GM19324 (cell line): Measurements from ENCODE around the gene RNU1-4.
"Not testable (repeated sequence)": the region's sequence is repeated elsewhere in the genome, so short reads cannot be mapped to it uniquely, and the experiment has no call there.

Experiments
- ATAC-seq: cut with Tn5 transposase; IDR thresholded peaks from one replicate; pipeline ENCODE4 v1.9.1; 2021; ENCODE audit warnings: mild to moderate bottlenecking, moderate library complexity; ENCODE audit not compliant: unreplicated experiment, low FRiP score

RNU1-4 gene

GRCh38 chr1:16764820-16765655 is 24.7 kb downstream of the RNU1-4 start:
- not testable (repeated sequence) for ATAC-seq

- not testable (repeated sequence) for ATAC-seq
Observed at GRCh38 chr1:16765731-16766605, 25.7 kb downstream of the RNU1-4 start.

- not testable (repeated sequence) for ATAC-seq
Observed at GRCh38 chr1:16766689-16767256, 26.5 kb downstream of the RNU1-4 start.

- not testable (repeated sequence) for ATAC-seq
Observed at GRCh38 chr1:16770139-16770759, 29.9 kb downstream of the RNU1-4 start.

GRCh38 chr1:16770896-16771446 is 30.7 kb downstream of the RNU1-4 start:
- not testable (repeated sequence) for ATAC-seq

- ATAC-seq, result not testable (repeated sequence)
Observed at GRCh38 chr1:16772275-16773204, 32.2 kb downstream of the RNU1-4 start.

- not testable (repeated sequence) for ATAC-seq
Observed at GRCh38 chr1:16773205-16773596, 32.9 kb downstream of the RNU1-4 start.

GRCh38 chr1:16773723-16774122 is 33.4 kb downstream of the RNU1-4 start:
- ATAC-seq, result not testable (repeated sequence)

GRCh38 chr1:16774773-16775172 is 34.5 kb downstream of the RNU1-4 start:
- not testable (repeated sequence) for ATAC-seq

- ATAC-seq, result not testable (repeated sequence)
Observed at GRCh38 chr1:16775290-16775689, 35.0 kb downstream of the RNU1-4 start.

GRCh38 chr1:16776248-16776647 is 35.9 kb downstream of the RNU1-4 start:
- not testable (repeated sequence) for ATAC-seq

- not testable (repeated sequence) for ATAC-seq
Observed at GRCh38 chr1:16776835-16777234, 36.5 kb downstream of the RNU1-4 start.

GRCh38 chr1:16777821-16778220 is 37.5 kb downstream of the RNU1-4 start:
- ATAC-seq, result not testable (repeated sequence)

- ATAC-seq, result not testable (repeated sequence)
Observed at GRCh38 chr1:16779525-16779924, 39.2 kb downstream of the RNU1-4 start.

GRCh38 chr1:16781033-16781432 is 40.7 kb downstream of the RNU1-4 start:
- ATAC-seq, result not testable (repeated sequence)

- not testable (repeated sequence) for ATAC-seq
Observed at GRCh38 chr1:16781625-16782024, 41.3 kb downstream of the RNU1-4 start.

- ATAC-seq, result not testable (repeated sequence)
Observed at GRCh38 chr1:16784955-16785354, 44.6 kb downstream of the RNU1-4 start.

- not testable (repeated sequence) for ATAC-seq
Observed at GRCh38 chr1:16786362-16786761, 46.0 kb downstream of the RNU1-4 start.

- not testable (repeated sequence) for ATAC-seq
Observed at GRCh38 chr1:16787175-16787574, 46.9 kb downstream of the RNU1-4 start.
